Endothelial cell of umbilical vein (primary cell): Measurements from ENCODE around the gene DAB2IP. TPM values are rescaled to one million over a fixed set of nuclear protein-coding genes. Genes with fewer than 3 reads are reported as not detected.

Source experiments
- BruUV-seq: library from RNA; stranded (reverse); fragments of 400-500 nt; replicated peaks from 2 replicates; lab custom pipeline; 2021; lab: Mats Ljungman, UMichigan
- CTCF ChIA-PET: fragments of 300-600, 350-600 bp; sonication (Branson Sonifier 250); formaldehyde crosslinking; loops from one replicate; lab custom pipeline; 2021; ENCODE audit warnings: antibody characterized with exemption, inconsistent platforms; lab: Charles Lee
- POLR2A ChIA-PET: fragments of 300-600, 350-600 bp; sonication (Branson Sonifier 250); formaldehyde crosslinking; loops from one replicate; lab custom pipeline; 2021; ENCODE audit warnings: antibody characterized with exemption, inconsistent platforms; lab: Charles Lee
- DNase-seq: peaks from one replicate; pipeline ENCODE4 v3.0.0-alpha.2; 2011; ENCODE audit warnings: low read depth, low spot score
- FAIRE-seq: peaks from 2 replicates; lab custom pipeline; 2011; peaks lifted over from hg19 to GRCh38; lab: Jason Lieb, UNC
- H2AFZ ChIP-seq: 2 replicates; pipeline ENCODE4 v1.6.0; 2012; ENCODE audit warnings: low read depth, low read length, control low read depth, inconsistent platforms
- H3K27ac ChIP-seq: 2 replicates; pipeline ENCODE4 v1.5.1; 2011; ENCODE audit warnings: low read depth, mild to moderate bottlenecking, control low read depth, low read length, moderate library complexity; ENCODE audit not compliant: insufficient read depth
- H3K27me3 ChIP-seq, 2 experiments: 2 replicates each; pipeline versions ENCODE4 v1.6.0 to v1.6.1; 2011; ENCODE audit warnings: low read length in 2 of 2, mixed read lengths in 1 of 2; ENCODE audit not compliant: control insufficient read depth in 2 of 2, insufficient read depth in 2 of 2
- H3K36me3 ChIP-seq, 2 experiments: 2 replicates in 1 of 2; 3 replicates in 1 of 2; pipeline ENCODE4 v1.5.1; 2011; ENCODE audit warnings: low read length in 2 of 2, mild to moderate bottlenecking in 1 of 2, moderate library complexity in 1 of 2; ENCODE audit not compliant: control insufficient read depth in 2 of 2, insufficient read depth in 2 of 2; ENCODE audit errors: extremely low read depth in 1 of 2
- H3K4me1 ChIP-seq: 3 replicates; pipeline ENCODE4 v1.5.1; 2011; ENCODE audit warnings: mild to moderate bottlenecking, low read length; ENCODE audit not compliant: control insufficient read depth, insufficient read depth; ENCODE audit errors: extremely low read depth
- H3K4me2 ChIP-seq: 2 replicates; pipeline ENCODE4 v1.6.1; 2011; ENCODE audit warnings: low read length, control low read depth, mixed read lengths; ENCODE audit not compliant: insufficient read depth
- H3K4me3 ChIP-seq, 3 experiments: fragments of 200-600 bp in 1 of 3; sonication (generic), shearing (Covaris generic) in 1 of 3; replicated peaks in 1 of 3; 2 replicates each; pipeline ENCODE4 v1.5.1; 2011 to 2016; ENCODE audit warnings: control low read depth in 3 of 3, low read length in 3 of 3, mild to moderate bottlenecking in 2 of 3, inconsistent platforms in 1 of 3, low read depth in 1 of 3, moderate library complexity in 1 of 3; ENCODE audit not compliant: insufficient read depth in 1 of 3
- H3K79me2 ChIP-seq: 2 replicates; pipeline ENCODE4 v1.6.0; 2012; ENCODE audit warnings: low read length, inconsistent platforms; ENCODE audit not compliant: control insufficient read depth, insufficient read depth
- H3K9ac ChIP-seq: replicated peaks from 2 replicates; pipeline ENCODE3; 2011; ENCODE audit warnings: low read length, control low read depth; ENCODE audit not compliant: insufficient read depth; ENCODE audit errors: extremely low read depth
- H3K9me1 ChIP-seq: replicated peaks from 3 replicates; pipeline ENCODE4 v1.6.0; 2011; ENCODE audit warnings: mild to moderate bottlenecking, low read length; ENCODE audit not compliant: control insufficient read depth, insufficient read depth; ENCODE audit errors: extremely low read depth
- H3K9me3 ChIP-seq: replicated peaks from 2 replicates; pipeline ENCODE4 v1.5.1; 2012; ENCODE audit warnings: low read length, inconsistent platforms; ENCODE audit not compliant: control insufficient read depth, insufficient read depth
- H4K20me1 ChIP-seq: replicated peaks from 2 replicates; pipeline ENCODE3; 2011; ENCODE audit warnings: mild to moderate bottlenecking, low read length; ENCODE audit not compliant: control insufficient read depth, insufficient read depth; ENCODE audit errors: extremely low read depth
- CTCF ChIP-seq, 2 donors: IDR thresholded peaks; 1 replicate in 1 of 2; 2 replicates in 1 of 2; pipeline ENCODE4 v1.5.1; 2011; ENCODE audit warnings: low read length in 2 of 2, mild to moderate bottlenecking in 2 of 2, moderate library complexity in 2 of 2, control low read depth in 1 of 2, inconsistent platforms in 1 of 2, low read depth in 1 of 2; ENCODE audit not compliant: insufficient read depth in 1 of 2; ENCODE audit errors: extremely low read depth in 1 of 2
- EZH2 ChIP-seq: IDR thresholded peaks from 2 replicates; pipeline ENCODE4 v1.6.1; 2012; ENCODE audit warnings: borderline replicate concordance, low read depth, mild to moderate bottlenecking, moderate library complexity, low read length, inconsistent platforms; ENCODE audit not compliant: severe bottlenecking
- FOS ChIP-seq: IDR thresholded peaks from 2 replicates; pipeline ENCODE4 v1.6.1; 2011; ENCODE audit warnings: mild to moderate bottlenecking, low read length, moderate library complexity, borderline replicate concordance; ENCODE audit not compliant: insufficient read depth
- JUN ChIP-seq: IDR thresholded peaks from 2 replicates; pipeline ENCODE4 v1.6.1; 2011; ENCODE audit warnings: borderline replicate concordance, low read depth; ENCODE audit not compliant: insufficient read length, insufficient read depth
- MAX ChIP-seq: IDR thresholded peaks from 2 replicates; pipeline ENCODE4 v1.6.1; 2011; ENCODE audit not compliant: insufficient read depth, insufficient read length
- MYC ChIP-seq: IDR thresholded peaks from one replicate; pipeline ENCODE4 v1.6.1; 2011; ENCODE audit warnings: mild to moderate bottlenecking, low read depth, low read length
- POLR2A ChIP-seq: IDR thresholded peaks from 2 replicates; pipeline ENCODE4 v1.6.1; 2012; ENCODE audit warnings: low read depth, mild to moderate bottlenecking, control low read depth, low read length
- POLR2AphosphoS5 ChIP-seq: IDR thresholded peaks from 2 replicates; pipeline ENCODE4 v1.6.1; 2012; ENCODE audit warnings: low read depth, mild to moderate bottlenecking, control low read depth, low read length, moderate library complexity; ENCODE audit not compliant: insufficient read depth
- dilution Hi-C: fragments of 300-500 bp; cut with MboI; formaldehyde crosslinking; loops from one replicate; pipeline ENCODE4 v1.15.0; 2019; ENCODE audit warnings: low sequenced_read_pairs; ENCODE audit not compliant: extremely low pct_ligation_motif_present
- intact Hi-C: fragments of 100-400 bp; cut with micrococcal nuclease; formaldehyde crosslinking; loops from one replicate; pipeline ENCODE4 v1.10.0; 2022
- polyA plus RNA-seq, 4 experiments: library from polyadenylated mRNA; depleted of rRNA in 3 of 4; stranded (reverse) in 3 of 4; unstranded in 1 of 4; fragments of >200 nt; gene quantifications; 2 replicates each; pipeline versions ENCODE4 v1.2.1 to v1.2.3, GENCODE V29; 2011 to 2012; ENCODE audit warnings: missing spikeins in 1 of 4
- total RNA-seq: library from RNA; stranded (reverse); gene quantifications from 2 replicates; pipeline ENCODE4 v1.2.3, GENCODE V29; 2021

Gene DAB2IP
- total and polyA plus RNA-seq, 2 donors (not counting 3 experiments of a cell fraction or from before 2014, with no cell fraction given), result 29.2 to 53.6 TPM

- intact Hi-C loops (no loop called here), dilution Hi-C loops (no loop called here)
- H3K36me3 ChIP-seq, result no peaks in the 10 kb centered on the region
- H3K4me3 ChIP-seq, result no peak overlapping the region
- H3K9me1 ChIP-seq, result no peaks in the 10 kb centered on the region
- H3K27me3 ChIP-seq, result no peaks in the 10 kb centered on the region
- POLR2A ChIA-PET, result no interaction called here
- FAIRE-seq (no peak), DNase-seq (no peak)
- no peak overlapping the region for H3K4me2 ChIP-seq
- no TSS peak for BruUV-seq
- H3K4me1 ChIP-seq, result peaks cover 15% of the 10 kb centered on the region
- H4K20me1 ChIP-seq, result no peaks in the 10 kb centered on the region
- H3K9ac ChIP-seq, result no peak overlapping the region
- TF ChIP-seq MAX, result no peak
- no peak for TF ChIP-seq CTCF (IDR thresholded peaks at IDR 0.05; ENCODE audit: extremely low read depth in 1 of 2, insufficient read depth in 1 of 2, low read depth in 1 of 2, low read length in 2 of 2)
- TF ChIP-seq FOS, result no peak
- TF ChIP-seq POLR2AphosphoS5, result no peak
- TF ChIP-seq EZH2, result no peak
- no peak for TF ChIP-seq MYC
- TF ChIP-seq JUN, result no peak
- TF ChIP-seq POLR2A, result no peak
- CTCF ChIA-PET, result interaction anchor here (1.8 kb wide), 2 partner anchors 13 to 83 kb away, joined by 8 to 9 read pairs; no protein-coding TSS in a partner anchor
- no peak overlapping the region for H2AFZ ChIP-seq
- H3K27ac ChIP-seq, result no peak overlapping the region
- H3K79me2 ChIP-seq, result no peaks in the 10 kb centered on the region
- H3K9me3 ChIP-seq, result no peaks in the 10 kb centered on the region
Measured at GRCh38 chr9:121633119-121633714, 18.2 kb upstream of the DAB2IP start.
